ENCODE measurements around the gene KAT2A. TPM values are rescaled to one million over a fixed set of nuclear protein-coding genes. Genes with fewer than 3 reads are reported as not detected.

KAT2A gene
- polyA plus RNA-seq, 3 donors: 1.9 to 68.7 (median 2.0) TPM

DNA sequence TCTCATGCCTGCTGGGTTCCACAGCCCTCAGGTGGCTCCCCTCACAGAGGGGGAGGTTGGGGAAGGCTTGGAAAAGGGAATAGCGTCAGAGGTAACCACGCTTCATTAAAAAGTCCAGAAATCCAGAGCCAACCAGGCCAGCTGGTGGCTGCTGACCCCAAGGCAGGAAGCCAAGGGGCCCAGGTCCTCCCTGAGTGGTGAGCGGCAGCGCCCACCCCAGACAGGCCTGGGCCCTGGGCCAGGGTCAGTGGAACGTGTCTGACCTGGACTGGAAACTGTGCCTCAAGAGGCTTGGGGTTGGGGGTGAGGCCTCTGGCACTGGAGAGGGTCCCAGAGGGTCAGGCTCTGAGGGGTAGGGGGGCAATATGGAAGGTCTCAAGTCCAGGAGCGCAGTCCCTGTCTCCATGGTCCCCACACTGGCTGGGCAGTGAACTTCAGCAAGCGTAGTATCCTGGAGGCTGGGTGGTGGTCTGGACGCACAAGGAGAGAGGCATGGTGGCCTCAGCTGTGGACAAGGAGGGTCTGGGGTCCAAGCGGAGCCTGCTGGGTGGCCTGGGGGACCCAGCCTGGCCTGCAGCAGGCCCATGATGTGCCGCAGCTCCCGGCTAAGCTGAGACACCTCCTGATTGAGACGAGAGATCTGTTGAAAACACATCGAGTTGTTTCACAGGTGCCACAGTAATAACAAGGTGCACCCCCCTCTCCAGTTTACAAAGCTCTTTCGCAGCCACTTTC lies 38.8 kb upstream of the KAT2A start:
- intact Hi-C loops (cut with micrococcal nuclease): loop anchor here in 1 of 2 donors (5.0 kb wide), 1 partner anchor 417 kb away; the partner anchor contains the start of gene PSMC3IP
- Histone ChIP-seq H3K27me3 (ENCODE audit: control insufficient read depth in 2 of 2, insufficient read depth in 2 of 2, low read length in 2 of 2) (no peaks in the 10 kb centered on the region), H2AFZ (ENCODE audit: insufficient read depth, low read depth, low read length, poor library complexity, severe bottlenecking) (no peak overlapping the region), H3K9ac (ENCODE audit: insufficient read depth, low read length, poor library complexity, severe bottlenecking) (no peak overlapping the region), H3K4me3 (replicated peaks in 1 of 3; ENCODE audit: low read depth in 2 of 3, low read length in 3 of 3) (no peak overlapping the region), H3K36me3 (replicated peaks in 1 of 2; ENCODE audit: control insufficient read depth in 1 of 2, insufficient read depth in 2 of 2, low read length in 2 of 2) (no peaks in the 10 kb centered on the region), H3K9me3 (replicated peaks in 1 of 2; ENCODE audit: control insufficient read depth in 1 of 2, insufficient read depth in 1 of 2, low read length in 2 of 2) (no peaks in the 10 kb centered on the region), H3K4me1 (ENCODE audit: control insufficient read depth in 1 of 2, insufficient read depth in 2 of 2, low read length in 2 of 2) (peaks cover 23 to 36% of the 10 kb centered on the region in 2 donors), H3K79me2 (ENCODE audit: insufficient read depth, low read length) (no peaks in the 10 kb centered on the region), H3K27ac (ENCODE audit: low read depth in 1 of 2, low read length in 2 of 2) (no peak overlapping the region), H4K20me1 (ENCODE audit: insufficient read depth, low read length) (no peaks in the 10 kb centered on the region), H3K4me2 (replicated peaks; ENCODE audit: extremely low read depth, low read length, poor library complexity, severe bottlenecking) (no peak overlapping the region)
- Mint-ChIP-seq H3K27ac (peak overlapping the region in 2 of 7 donors; percentile 42 to 63), H3K4me3 (no peak overlapping the region), H3K4me1 (peaks cover 29% of the 10 kb centered on the region), H3K27me3 (ENCODE audit: low read depth in 3 of 3) (peaks cover 0 to 2% (median 0%) of the 10 kb centered on the region in 3 donors), H3K36me3 (no peaks in the 10 kb centered on the region), H3K9me3 (peaks cover 0 to 2% (median 0%) of the 10 kb centered on the region in 7 donors)
- DNase-seq: no peak
- TF ChIP-seq, protein P1, sequence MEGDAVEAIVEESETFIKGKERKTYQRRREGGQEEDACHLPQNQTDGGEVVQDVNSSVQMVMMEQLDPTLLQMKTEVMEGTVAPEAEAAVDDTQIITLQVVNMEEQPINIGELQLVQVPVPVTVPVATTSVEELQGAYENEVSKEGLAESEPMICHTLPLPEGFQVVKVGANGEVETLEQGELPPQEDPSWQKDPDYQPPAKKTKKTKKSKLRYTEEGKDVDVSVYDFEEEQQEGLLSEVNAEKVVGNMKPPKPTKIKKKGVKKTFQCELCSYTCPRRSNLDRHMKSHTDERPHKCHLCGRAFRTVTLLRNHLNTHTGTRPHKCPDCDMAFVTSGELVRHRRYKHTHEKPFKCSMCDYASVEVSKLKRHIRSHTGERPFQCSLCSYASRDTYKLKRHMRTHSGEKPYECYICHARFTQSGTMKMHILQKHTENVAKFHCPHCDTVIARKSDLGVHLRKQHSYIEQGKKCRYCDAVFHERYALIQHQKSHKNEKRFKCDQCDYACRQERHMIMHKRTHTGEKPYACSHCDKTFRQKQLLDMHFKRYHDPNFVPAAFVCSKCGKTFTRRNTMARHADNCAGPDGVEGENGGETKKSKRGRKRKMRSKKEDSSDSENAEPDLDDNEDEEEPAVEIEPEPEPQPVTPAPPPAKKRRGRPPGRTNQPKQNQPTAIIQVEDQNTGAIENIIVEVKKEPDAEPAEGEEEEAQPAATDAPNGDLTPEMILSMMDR (IDR thresholded peaks at IDR 0.05): no peak
- WGBS (ENCODE audit: insufficient coverage): 84% methylated on average over 11 of the region's 14 CpGs

- Histone ChIP-seq H3K4me2 (replicated peaks; ENCODE audit: extremely low read depth, low read length, poor library complexity, severe bottlenecking) (peak overlapping the region; percentile 75), H4K20me1 (ENCODE audit: insufficient read depth, low read length) (peaks cover 41% of the 10 kb centered on the region), H3K27ac (ENCODE audit: low read depth in 1 of 2, low read length in 2 of 2) (peak overlapping the region in 1 of 2 donors; percentile 87), H3K79me2 (ENCODE audit: insufficient read depth, low read length) (peaks cover 43% of the 10 kb centered on the region), H2AFZ (ENCODE audit: insufficient read depth, low read depth, low read length, poor library complexity, severe bottlenecking) (peak overlapping the region; percentile 29), H3K4me1 (ENCODE audit: control insufficient read depth in 1 of 2, insufficient read depth in 2 of 2, low read length in 2 of 2) (peaks cover 19 to 35% of the 10 kb centered on the region in 2 donors), H3K9ac (ENCODE audit: insufficient read depth, low read length, poor library complexity, severe bottlenecking) (peak overlapping the region; percentile 94), H3K36me3 (replicated peaks in 1 of 2; ENCODE audit: control insufficient read depth in 1 of 2, insufficient read depth in 2 of 2, low read length in 2 of 2) (peaks cover 9 to 16% of the 10 kb centered on the region in 2 donors), H3K9me3 (replicated peaks in 1 of 2; ENCODE audit: control insufficient read depth in 1 of 2, insufficient read depth in 1 of 2, low read length in 2 of 2) (no peaks in the 10 kb centered on the region), H3K27me3 (ENCODE audit: control insufficient read depth in 2 of 2, insufficient read depth in 2 of 2, low read length in 2 of 2) (no peaks in the 10 kb centered on the region), H3K4me3 (replicated peaks in 1 of 3; ENCODE audit: low read depth in 2 of 3, low read length in 3 of 3) (peak overlapping the region in 2 of 3 experiments; percentile 88 to 89)
- Mint-ChIP-seq H3K9me3 (no peaks in the 10 kb centered on the region), H3K27ac (peak overlapping the region in 6 of 7 donors; percentile 6 to 97 (median 91)), H3K36me3 (peaks cover 15 to 23% of the 10 kb centered on the region in 2 donors), H3K4me1 (peaks cover 36% of the 10 kb centered on the region), H3K27me3 (ENCODE audit: low read depth in 3 of 3) (peaks cover 0 to 2% (median 0%) of the 10 kb centered on the region in 3 donors), H3K4me3 (peak overlapping the region; percentile 84 to 93)
- TF ChIP-seq, protein P1 (IDR thresholded peaks at IDR 0.05): no peak
- intact Hi-C loops (cut with micrococcal nuclease): loop anchor here (2.0 to 5.0 kb wide), 2 partner anchors 189 to 422 kb away; partner anchors contain the start of genes CNP (in 1 of the 2) and PSMC3IP (in 1 of the 2)
- peak in 1 of 3 donors; percentile 5 for DNase-seq
- 62% methylated on average over 12 of the region's 17 CpGs for WGBS (ENCODE audit: insufficient coverage)
These were observed 34.5 kb upstream of the KAT2A start for GRCh38 chr17:42155614-42156045.

Measured in CD14-positive monocyte (primary cell).